ENCODE results near the gene RALGAPA1. TPM values are rescaled to one million over a fixed set of nuclear protein-coding genes. Genes with fewer than 3 reads are reported as not detected.

The RALGAPA1 gene
- total RNA-seq, 1 experiment from 2014 or later: 31.7 TPM

DNA sequence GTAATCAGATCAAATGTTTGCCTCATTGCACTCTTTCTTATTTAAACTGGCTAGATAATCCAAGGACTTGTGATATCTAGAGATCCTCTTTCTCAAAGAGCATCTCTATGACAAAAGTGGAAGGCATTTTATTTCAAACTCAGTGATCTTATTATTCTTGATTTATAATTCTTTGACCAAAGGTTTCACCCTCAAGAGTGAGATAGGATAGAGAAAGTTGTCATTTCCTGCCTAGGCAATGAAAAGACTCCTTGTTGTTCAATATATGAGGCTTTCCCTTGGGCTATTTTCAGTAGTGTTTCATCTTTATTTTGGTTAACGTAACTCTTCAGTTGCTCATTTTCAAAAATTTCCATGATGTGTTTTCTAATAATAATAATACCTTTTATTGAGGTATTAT lies 293.2 kb downstream of the RALGAPA1 start:
- TF ChIP-seq GABPB1 (CRISPR knock-in tag; IDR thresholded peaks at IDR 0.05) (no peak), PRRX2 (CRISPR knock-in tag; IDR thresholded peaks at IDR 0.05) (no peak), ZNF263 (CRISPR knock-in tag; IDR thresholded peaks at IDR 0.05; ENCODE audit: low read depth) (no peak), USF2 (CRISPR knock-in tag; IDR thresholded peaks at IDR 0.05) (no peak), ZBTB21 (CRISPR knock-in tag; IDR thresholded peaks at IDR 0.05; ENCODE audit: borderline replicate concordance) (no peak), ZNF138 (CRISPR knock-in tag; conservative IDR thresholded peaks at IDR 0.05) (no peak), TP53 (CRISPR knock-in tag; IDR thresholded peaks at IDR 0.05) (no peak), SMAD3 (CRISPR knock-in tag; IDR thresholded peaks at IDR 0.05; ENCODE audit: borderline replicate concordance) (no peak), ZNF121 (CRISPR knock-in tag; IDR thresholded peaks at IDR 0.05) (no peak)
- TF ChIP-seq, protein P1, sequence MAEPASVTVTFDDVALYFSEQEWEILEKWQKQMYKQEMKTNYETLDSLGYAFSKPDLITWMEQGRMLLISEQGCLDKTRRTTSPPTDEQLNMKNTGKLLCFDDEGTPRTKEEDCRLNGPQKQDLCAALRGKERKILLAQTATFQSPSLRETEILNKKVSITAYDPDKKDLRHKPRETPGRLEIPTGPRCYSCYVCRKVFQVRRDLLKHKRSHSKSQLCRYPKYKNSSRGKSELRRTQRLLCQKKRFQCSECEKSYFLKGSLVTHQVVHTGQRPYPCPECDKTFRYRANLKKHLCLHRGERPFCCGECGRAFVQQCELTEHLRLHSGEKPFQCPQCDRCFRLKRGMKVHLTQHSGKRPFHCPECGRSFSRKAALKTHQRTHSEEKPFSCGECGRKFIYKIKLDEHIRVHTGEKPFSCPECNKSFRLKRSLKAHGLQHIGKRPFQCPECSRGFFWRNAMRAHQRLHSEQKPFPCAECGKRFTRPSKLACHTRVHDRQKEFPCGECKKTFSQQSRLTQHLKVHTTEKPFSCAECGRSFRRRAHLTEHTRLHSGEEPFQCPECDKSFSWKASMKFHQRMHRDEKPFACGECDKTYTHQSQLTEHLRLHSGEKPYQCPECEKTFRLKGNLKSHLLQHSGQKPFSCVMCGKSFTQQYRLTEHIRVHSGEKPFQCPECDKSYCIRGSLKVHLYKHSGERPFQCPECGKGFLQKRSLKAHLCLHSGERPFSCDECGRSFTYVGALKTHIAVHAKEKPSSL (CRISPR knock-in tag; conservative IDR thresholded peaks at IDR 0.05): no peak
- no peaks in the 10 kb centered on the region; the same call in 1 of the 2 replicates for H3K27me3 Mint-ChIP-seq (ENCODE audit: low read depth)
- POLR2A ChIA-PET: no interaction called here

DNA sequence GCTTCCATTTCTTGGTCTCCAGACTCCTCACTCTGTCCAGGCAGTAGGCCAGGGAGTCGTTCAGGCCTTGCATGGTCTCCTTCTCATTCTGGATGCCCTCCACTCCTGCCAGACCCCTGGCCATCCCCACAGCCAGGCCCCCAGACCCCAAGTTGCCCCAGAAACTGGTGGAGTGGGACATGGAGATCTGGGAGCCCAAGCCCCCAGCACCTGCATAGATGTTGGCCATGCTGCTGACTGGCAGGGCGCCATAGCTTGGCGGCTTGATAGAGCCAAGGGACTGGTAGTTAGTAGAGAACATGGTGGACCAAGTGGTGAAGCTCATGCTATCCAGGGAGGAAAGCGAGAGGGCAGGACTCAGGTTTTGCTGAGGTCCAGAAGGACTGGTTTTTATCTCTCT lies 296.3 kb downstream of the RALGAPA1 start:
- CTCF ChIA-PET: no interaction called here
- DNase-seq (ENCODE audit: low spot score): no peak
- Mint-ChIP-seq H3K36me3 (no peaks in the 10 kb centered on the region; the same call in 1 of the 2 replicates), H3K9me3 (peaks cover 14% of the 10 kb centered on the region), H3K27ac (no peak overlapping the region), H3K4me1 (no peaks in the 10 kb centered on the region), H3K4me3 (no peak overlapping the region), H3K27me3 (ENCODE audit: low read depth) (no peaks in the 10 kb centered on the region; the same call in 1 of the 2 replicates)
- POLR2A ChIA-PET: no interaction called here
- TF ChIP-seq GTF2I (CRISPR knock-in tag; conservative IDR thresholded peaks at IDR 0.05) (no peak), PRRX2 (CRISPR knock-in tag; IDR thresholded peaks at IDR 0.05) (no peak), IRF2 (CRISPR knock-in tag; IDR thresholded peaks at IDR 0.05; ENCODE audit: borderline replicate concordance, low read depth) (no peak), SMAD3 (CRISPR knock-in tag; IDR thresholded peaks at IDR 0.05; ENCODE audit: borderline replicate concordance) (no peak), ZNF219 (CRISPR knock-in tag; IDR thresholded peaks at IDR 0.05; ENCODE audit: borderline replicate concordance) (no peak), TCF7 (CRISPR knock-in tag; IDR thresholded peaks at IDR 0.05; ENCODE audit: low read depth) (no peak), RORB (CRISPR knock-in tag; IDR thresholded peaks at IDR 0.05) (no peak), OVOL2 (CRISPR knock-in tag; IDR thresholded peaks at IDR 0.05; ENCODE audit: borderline replicate concordance) (no peak), ZNF232 (CRISPR knock-in tag; IDR thresholded peaks at IDR 0.05) (no peak), ZNF423 (CRISPR knock-in tag; IDR thresholded peaks at IDR 0.05) (no peak), ZBTB21 (CRISPR knock-in tag; IDR thresholded peaks at IDR 0.05; ENCODE audit: borderline replicate concordance) (no peak), ATF6 (CRISPR knock-in tag; IDR thresholded peaks at IDR 0.05) (no peak), E2F4 (CRISPR knock-in tag; IDR thresholded peaks at IDR 0.05; ENCODE audit: borderline replicate concordance, low read depth) (no peak), GRHL2 (CRISPR knock-in tag; IDR thresholded peaks at IDR 0.05; ENCODE audit: insufficient replicate concordance, severe bottlenecking) (no peak), NR3C1 (CRISPR knock-in tag; conservative IDR thresholded peaks at IDR 0.05; ENCODE audit: low read depth) (no peak), SOX15 (CRISPR knock-in tag; IDR thresholded peaks at IDR 0.05) (no peak), TEAD4 (CRISPR knock-in tag; IDR thresholded peaks at IDR 0.05) (no peak)
- TF ChIP-seq, protein P1 (CRISPR knock-in tag; conservative IDR thresholded peaks at IDR 0.05): no peak
- TF ChIP-seq, protein P2, sequence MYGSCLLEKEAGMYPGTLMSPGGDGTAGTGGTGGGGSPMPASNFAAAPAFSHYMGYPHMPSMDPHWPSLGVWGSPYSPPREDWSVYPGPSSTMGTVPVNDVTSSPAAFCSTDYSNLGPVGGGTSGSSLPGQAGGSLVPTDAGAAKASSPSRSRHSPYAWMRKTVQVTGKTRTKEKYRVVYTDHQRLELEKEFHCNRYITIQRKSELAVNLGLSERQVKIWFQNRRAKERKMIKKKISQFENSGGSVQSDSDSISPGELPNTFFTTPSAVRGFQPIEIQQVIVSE (CRISPR knock-in tag; IDR thresholded peaks at IDR 0.05; ENCODE audit: borderline replicate concordance): no peak
- ATAC-seq: no peak

More for the DNA sequence above, 293.2 kb downstream of the RALGAPA1 start:
- Mint-ChIP-seq H3K4me3 (no peak overlapping the region), H3K36me3 (no peaks in the 10 kb centered on the region; the same call in 1 of the 2 replicates), H3K27ac (no peak overlapping the region), H3K9me3 (peaks cover 9% of the 10 kb centered on the region), H3K4me1 (no peaks in the 10 kb centered on the region)
- DNase-seq (ENCODE audit: low spot score): no peak
- CTCF ChIA-PET: no interaction called here
- ATAC-seq: no peak

Data from WTC11 (cell line).